Measurements from ENCODE around the gene PTPN4.

The PTPN4 gene

GRCh38 chr2:119809339-119810048 is 49.8 kb downstream of the PTPN4 start:
- no peak for DNase-seq

GRCh38 chr2:119810049-119810630 is 50.4 kb downstream of the PTPN4 start:
- DNase-seq = no peak

GRCh38 chr2:119814216-119814615 is 54.5 kb downstream of the PTPN4 start:
- no peak for DNase-seq

- no peak for DNase-seq
Observed at GRCh38 chr2:119818792-119819191, 59.1 kb downstream of the PTPN4 start.

- DNase-seq = no peak
Observed at GRCh38 chr2:119819846-119820245, 60.1 kb downstream of the PTPN4 start.

GRCh38 chr2:119820275-119820674 is 60.6 kb downstream of the PTPN4 start:
- DNase-seq = no peak

- DNase-seq = no peak
Observed at GRCh38 chr2:119821266-119821665, 61.5 kb downstream of the PTPN4 start.

- no peak for DNase-seq
Observed at GRCh38 chr2:119823734-119824334, 64.1 kb downstream of the PTPN4 start.

- peak; percentile 13 to 28 for DNase-seq
Observed at GRCh38 chr2:119826370-119826961, 66.7 kb downstream of the PTPN4 start.

GRCh38 chr2:119827866-119828507 is 68.3 kb downstream of the PTPN4 start:
- no peak for DNase-seq

- no peak for DNase-seq
Observed at GRCh38 chr2:119836455-119837142, 76.9 kb downstream of the PTPN4 start.

- no peak for DNase-seq
Observed at GRCh38 chr2:119837350-119837749, 77.6 kb downstream of the PTPN4 start.

GRCh38 chr2:119837759-119838158 is 78.0 kb downstream of the PTPN4 start:
- no peak for DNase-seq

GRCh38 chr2:119838179-119838578 is 78.5 kb downstream of the PTPN4 start:
- DNase-seq = no peak

GRCh38 chr2:119841550-119841949 is 81.8 kb downstream of the PTPN4 start:
- DNase-seq = no peak

GRCh38 chr2:119846021-119846420 is 86.3 kb downstream of the PTPN4 start:
- no peak for DNase-seq

GRCh38 chr2:119849838-119850565 is 90.3 kb downstream of the PTPN4 start:
- no peak for DNase-seq

GRCh38 chr2:119852214-119852613 is 92.5 kb downstream of the PTPN4 start:
- DNase-seq = no peak

- DNase-seq = no peak
Observed at GRCh38 chr2:119853777-119854399, 94.2 kb downstream of the PTPN4 start.

- DNase-seq = no peak
Observed at GRCh38 chr2:119856469-119856901, 96.8 kb downstream of the PTPN4 start.

- DNase-seq = no peak
Observed at GRCh38 chr2:119857742-119858141, 98.0 kb downstream of the PTPN4 start.

GRCh38 chr2:119859528-119859927 is 99.8 kb downstream of the PTPN4 start:
- DNase-seq = no peak

Measured in stimulated activated CD4-positive, alpha-beta T cell treated with anti-CD3 and anti-CD28 coated beads, Interleukin-2, amount 100 ng/mL, for 48 hours (primary cell).